NCI-H748 (cell line): ENCODE data around the gene SLC35F4.
"Not testable (repeated sequence)": the region's sequence is repeated elsewhere in the genome, so short reads cannot be mapped to it uniquely, and the experiment has no call there.

Experiments
- DNase-seq: peaks from one replicate; lab custom pipeline; 2025; ENCODE audit not compliant: unreplicated experiment; lab: John Stamatoyannopoulos, UW

Gene SLC35F4

GRCh38 chr14:57865403-57866198 is at the start of gene SLC35F4:
TSS of gene SLC35F4 (minus strand) at chr14:57866092.
- peak; percentile 63 for DNase-seq

DNA sequence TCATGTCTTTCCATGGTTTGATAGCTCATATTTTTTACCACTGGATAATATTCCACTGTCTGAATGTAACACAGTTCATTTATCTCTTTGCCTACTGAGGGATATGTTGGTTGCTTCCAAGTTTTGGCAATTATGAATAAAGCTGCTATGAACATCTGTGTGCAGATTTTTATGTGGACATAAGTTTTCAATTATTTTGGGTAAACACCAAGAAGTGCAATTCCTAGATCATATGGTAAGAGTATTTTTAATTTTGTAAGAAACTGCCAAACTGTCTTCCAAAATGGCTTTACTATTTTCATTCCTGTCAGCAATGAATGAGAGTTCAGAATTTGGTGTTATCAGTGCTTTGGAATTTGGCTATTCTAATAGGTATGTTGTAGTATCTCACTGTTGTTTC is 43.7 kb upstream of the SLC35F4 start:
- no peak for DNase-seq

DNA sequence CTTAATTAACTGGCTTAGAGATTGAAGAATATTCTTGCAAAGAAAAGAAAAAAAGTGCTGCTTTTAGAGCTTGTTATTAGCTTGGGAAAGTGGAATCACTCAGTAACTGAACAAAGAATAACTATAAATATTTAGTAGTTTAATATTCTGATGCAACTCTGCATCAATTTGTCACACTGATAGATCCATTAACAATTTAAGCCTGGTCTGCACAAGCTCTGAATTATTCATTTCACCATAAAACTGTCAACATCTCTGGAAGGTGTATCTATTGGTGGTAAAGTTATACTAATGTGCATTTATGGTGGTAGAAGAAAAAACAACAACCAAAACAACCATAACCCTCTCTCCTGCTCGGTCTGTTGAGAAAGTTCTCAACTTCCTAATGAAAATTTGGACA is 38.1 kb upstream of the SLC35F4 start:
- DNase-seq: no peak

DNA sequence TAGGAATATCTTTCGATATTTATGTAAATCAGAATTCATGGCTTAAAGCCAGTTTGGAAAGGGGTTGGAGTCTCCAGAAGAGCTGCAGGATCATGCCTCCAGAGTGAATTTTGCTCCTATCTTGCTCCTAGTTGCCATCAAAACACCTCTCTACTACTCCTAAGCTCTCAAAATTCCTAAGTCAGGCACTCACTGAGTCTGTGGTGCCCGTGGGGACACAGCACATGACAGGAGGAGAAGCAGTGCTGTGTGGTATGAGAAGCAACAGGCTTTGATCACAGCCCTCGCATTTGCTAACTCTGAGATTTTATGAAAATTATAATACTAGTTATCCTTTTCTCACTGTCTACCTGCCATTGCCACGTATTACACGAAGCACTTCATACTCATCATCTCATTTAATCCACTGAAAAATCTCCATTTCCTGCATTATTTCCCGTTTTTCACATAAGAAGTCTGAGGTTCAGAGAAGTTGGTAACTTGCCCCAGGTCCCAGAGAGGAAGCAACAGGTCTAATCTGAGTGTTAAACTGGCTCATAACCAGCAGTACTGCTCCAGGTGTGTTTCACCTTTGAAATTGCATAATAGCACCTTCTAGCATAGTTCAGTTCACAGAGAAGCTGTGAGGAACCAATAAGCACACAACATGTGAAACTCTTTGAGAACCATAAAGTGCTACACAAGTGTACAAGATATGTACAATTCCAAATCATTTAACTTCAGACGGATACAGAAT is 33.1 kb upstream of the SLC35F4 start:
- DNase-seq: no peak

- no peak for DNase-seq
These were observed 31.4 kb upstream of the SLC35F4 start for GRCh38 chr14:57897144-57897748.

DNA sequence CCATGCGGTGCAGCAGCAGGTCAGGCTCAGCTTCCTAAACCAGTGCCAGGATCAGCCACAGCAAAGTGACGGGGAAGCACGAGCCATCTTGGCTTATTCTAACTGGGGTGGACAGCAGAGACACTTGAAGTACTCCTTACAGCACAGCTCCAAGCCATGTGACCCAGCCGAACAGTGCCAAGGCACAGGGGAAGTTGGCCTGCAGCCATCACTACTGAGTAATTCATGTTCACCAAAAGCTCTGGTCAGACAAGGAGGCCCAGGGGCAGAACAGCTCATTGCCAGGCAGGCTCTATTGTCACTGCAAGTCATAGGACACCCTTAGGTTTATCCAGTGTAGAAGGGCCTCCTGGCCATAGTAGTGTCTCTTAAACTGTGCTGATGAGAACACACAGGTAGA is 23.4 kb upstream of the SLC35F4 start:
- DNase-seq: no peak

DNA sequence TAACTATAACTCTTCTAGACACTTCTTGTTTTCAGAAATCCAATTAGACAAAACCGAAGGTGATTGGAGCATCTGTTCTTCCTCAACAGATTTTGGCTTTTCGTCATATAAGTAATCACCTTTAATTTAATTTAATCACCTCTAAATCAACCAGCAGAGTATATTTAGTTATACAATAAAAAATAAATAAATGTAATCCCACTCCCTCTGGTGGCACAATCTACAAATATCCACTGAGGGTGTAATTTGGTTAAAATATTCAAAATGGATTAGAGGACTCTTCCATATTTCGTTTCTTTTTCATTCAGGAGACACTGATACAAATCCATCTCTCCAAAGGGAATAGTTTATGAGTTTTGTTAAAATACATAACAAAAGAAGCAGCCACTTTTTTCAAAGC is 18.3 kb upstream of the SLC35F4 start:
- DNase-seq: peak; percentile 41

GRCh38 chr14:57883061-57883460 is 17.2 kb upstream of the SLC35F4 start:
- no peak for DNase-seq

GRCh38 chr14:57879516-57879915 is 13.6 kb upstream of the SLC35F4 start:
- DNase-seq: no peak

- no peak for DNase-seq
These were observed 10.1 kb upstream of the SLC35F4 start for GRCh38 chr14:57875985-57876384.

DNA sequence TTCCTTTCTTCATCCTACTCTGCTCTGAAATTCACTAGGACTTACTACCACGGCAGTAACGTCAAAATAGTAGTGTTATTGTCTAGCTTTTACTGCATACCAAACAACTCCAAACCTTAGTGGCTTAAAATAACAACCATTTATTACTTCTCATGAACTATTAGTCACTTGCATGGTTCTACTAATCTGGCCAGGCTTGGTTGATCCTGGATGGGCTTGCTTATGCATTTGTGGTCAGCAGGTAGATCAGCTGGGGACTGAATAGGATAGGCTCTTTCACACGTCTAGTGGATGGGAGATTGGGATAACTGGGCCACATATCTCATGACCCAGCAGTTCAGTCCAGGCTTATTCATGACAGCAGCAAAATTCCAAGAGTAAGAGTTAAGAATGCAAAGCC is 9.4 kb upstream of the SLC35F4 start:
- DNase-seq: no peak

GRCh38 chr14:57871459-57872080 is 5.7 kb upstream of the SLC35F4 start:
- DNase-seq: peak; percentile 42

DNA sequence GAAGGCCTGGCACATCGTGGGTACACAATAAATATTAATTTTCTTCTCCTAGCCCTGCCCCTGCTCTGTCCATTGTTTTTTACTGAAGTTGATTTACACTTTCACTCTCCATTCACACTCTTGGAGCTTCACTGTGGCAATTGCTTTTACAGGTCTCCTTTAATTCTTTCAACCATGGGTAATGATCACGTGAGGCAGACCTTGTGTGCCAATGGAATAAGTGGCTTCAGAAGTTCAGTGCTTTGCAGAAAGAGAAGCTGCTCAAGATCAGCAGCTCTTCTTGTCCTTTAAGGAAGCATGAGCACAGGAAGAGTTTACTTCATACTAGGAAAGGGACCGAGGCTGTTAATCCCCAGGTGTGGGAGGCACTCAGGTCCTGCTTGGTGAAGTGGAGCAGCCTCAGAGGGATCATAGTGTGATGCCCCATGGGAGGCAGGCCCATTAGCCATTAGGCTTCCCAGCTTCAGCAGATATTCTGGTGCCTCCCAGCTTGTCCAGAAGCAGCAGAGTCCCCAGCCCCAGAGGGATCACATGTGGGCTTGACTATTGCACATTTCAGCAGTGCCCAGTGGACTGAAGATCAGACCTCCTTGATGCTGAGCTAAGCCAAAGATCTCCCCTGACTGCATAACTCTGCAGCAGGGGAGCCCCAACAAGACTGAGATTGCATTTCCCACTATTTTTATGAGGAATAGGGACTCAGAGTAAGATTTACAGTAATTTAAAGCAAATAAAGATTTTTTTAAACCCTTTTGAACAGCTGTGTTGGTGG is 5.0 kb upstream of the SLC35F4 start:
- no peak for DNase-seq

GRCh38 chr14:57869617-57870016 is 3.7 kb upstream of the SLC35F4 start:
- peak; percentile 16 for DNase-seq

DNA sequence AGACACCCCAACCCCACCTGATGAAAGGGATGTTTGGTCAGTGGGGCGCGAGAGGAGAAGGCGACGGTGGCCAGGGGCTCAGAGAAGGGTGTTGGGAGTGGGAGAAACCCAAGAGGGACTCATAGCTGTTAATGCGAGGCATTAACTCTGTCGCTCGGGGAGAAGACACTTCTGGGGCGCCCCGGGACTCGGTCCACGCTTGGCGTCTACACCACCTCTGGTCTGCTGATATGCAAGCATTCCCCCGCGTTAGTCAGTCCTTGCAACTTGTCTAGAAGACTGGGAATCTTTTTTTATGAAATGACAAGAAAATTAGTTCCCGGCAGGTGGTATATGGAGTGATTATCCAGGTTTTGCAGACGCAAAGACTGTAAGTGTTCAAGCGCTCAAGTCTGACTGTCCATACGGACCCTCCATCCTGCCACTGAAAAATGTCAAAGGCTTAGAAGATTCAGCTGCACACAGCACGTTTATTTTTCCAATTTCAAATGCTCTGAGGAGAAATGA is 360 bp upstream of the SLC35F4 start:
- no peak for DNase-seq

DNA sequence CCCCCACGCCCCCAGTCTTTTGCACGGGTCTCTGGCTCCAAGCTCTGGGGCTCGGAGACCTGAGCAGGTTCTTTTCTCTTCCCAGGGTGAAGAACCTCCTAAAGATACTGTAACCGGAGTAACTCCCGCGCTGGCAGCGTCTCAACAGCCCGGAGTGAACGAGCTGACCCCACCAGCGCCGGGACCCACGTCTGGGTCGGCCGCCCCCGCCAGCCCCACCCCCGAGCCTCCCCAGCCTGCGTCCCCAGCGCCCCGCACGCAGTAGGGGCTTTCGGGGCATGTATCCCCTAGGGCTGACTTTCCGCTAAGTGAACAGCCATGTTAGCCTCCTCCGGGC is 858 bp downstream of the SLC35F4 start:
- peak; percentile 51 for DNase-seq

- peak; percentile 35 for DNase-seq
These were observed 1.2 kb downstream of the SLC35F4 start for GRCh38 chr14:57864659-57865058.

DNA sequence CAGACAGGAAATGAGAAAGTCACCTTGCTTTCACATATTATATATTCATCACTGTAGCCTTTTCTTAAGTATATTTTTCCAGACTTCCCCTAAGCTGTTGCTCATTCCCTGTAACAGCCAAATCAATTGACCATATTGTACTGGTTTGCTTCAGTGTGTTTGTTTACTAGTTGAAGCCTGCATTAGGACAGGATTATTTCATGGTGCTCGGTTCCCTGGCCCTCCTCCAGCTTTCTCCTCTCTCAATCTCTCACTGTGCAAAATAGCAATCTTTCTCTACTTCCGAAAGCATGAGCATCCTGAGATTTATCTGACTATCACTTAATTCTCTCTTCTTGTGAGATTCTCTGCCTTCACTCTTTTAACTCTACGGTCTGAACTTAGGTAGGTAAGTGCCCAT is 2.4 kb downstream of the SLC35F4 start:
- DNase-seq: no peak

GRCh38 chr14:57855666-57856065 is 10.2 kb downstream of the SLC35F4 start:
- DNase-seq: not testable (repeated sequence)

- no peak for DNase-seq
These were observed 11.3 kb downstream of the SLC35F4 start for GRCh38 chr14:57854571-57854970.

GRCh38 chr14:57851354-57851753 is 14.5 kb downstream of the SLC35F4 start:
- no peak for DNase-seq
